ENCODE measurements around the gene RGR. TPM values are rescaled to one million over a fixed set of nuclear protein-coding genes. Genes with fewer than 3 reads are reported as not detected.

RGR gene
- total and polyA plus RNA-seq, 4 experiments from 2014 or later: not detected

DNA sequence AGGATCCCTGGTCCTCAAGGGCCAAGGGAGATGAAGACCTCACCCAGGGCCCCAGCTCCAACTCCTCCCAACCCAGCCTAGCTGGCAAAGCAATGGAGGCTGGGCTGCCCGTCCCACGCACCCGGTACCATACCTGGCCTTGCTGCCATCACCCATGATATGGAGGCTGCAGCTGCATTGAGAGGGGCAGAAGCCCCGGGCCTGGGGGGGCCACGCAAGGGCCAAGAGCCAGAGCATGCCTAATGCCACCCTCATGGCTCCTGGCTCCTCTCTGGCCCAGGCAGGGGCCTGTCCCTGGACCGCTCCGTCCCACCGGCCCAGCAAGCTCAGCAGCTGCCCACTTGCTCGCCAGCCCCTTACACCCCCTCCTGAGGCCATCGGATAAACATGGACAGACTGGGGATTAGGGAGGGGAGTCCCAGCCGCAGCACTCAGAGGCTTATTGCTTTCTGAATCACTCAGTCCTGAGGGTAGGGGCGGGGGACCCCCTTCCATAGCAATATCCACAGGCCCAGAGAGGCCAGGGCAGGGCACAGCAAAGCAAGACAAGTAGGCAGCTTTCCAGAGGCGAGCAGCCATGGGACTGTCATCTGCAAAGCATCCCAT lies 3.6 kb upstream of the RGR start, which contains the start of gene LRIT1:
Gene LRIT1, minus strand, starts transcription at position 362 of the 606 bp plus-strand sequence. Its CDS starts 107 bp downstream, at position 255.
- Histone ChIP-seq H3K4me3 (ENCODE audit: low read length in 2 of 2) (no peak within 1 kb of the TSS), H3K27ac (ENCODE audit: low read depth, low read length) (no peak within 1 kb of the TSS), H3K9me3 (ENCODE audit: control insufficient read depth in 1 of 2, low read length in 2 of 2) (no peaks in the 10 kb centered on the region), H3K27me3 (ENCODE audit: insufficient read depth, low read length) (no peaks in the 10 kb centered on the region), H3K4me1 (ENCODE audit: insufficient read depth, low read length) (no peaks in the 10 kb centered on the region), H3K36me3 (ENCODE audit: insufficient read depth, low read length) (no peaks in the 10 kb centered on the region)
- no peaks in the 10 kb centered on the region for H3K36me3 Mint-ChIP-seq
- no peak within 1 kb of the TSS for H3K4me3 Mint-ChIP-seq
- H3K27me3 Mint-ChIP-seq: peaks cover 4 to 10% of the 10 kb centered on the region in 2 donors
- ChIA-PET CTCF (ENCODE audit: partially characterized antibody) (interaction anchor here (1.1 kb wide), 1 partner anchor 296 kb away, joined by 3 read pairs; no protein-coding TSS in a partner anchor), POLR2A (ENCODE audit: partially characterized antibody) (no interaction called here)
- no peaks in the 10 kb centered on the region for H3K4me1 Mint-ChIP-seq
- H3K9me3 Mint-ChIP-seq: peaks cover 0 to 1% (median 0%) of the 10 kb centered on the region in 8 donors
- H3K27ac Mint-ChIP-seq: peak within 1 kb of the TSS in 1 of 7 donors; percentile 32
- DNase-seq: no peak
- intact Hi-C loops (cut with micrococcal nuclease): no loop called here

DNA sequence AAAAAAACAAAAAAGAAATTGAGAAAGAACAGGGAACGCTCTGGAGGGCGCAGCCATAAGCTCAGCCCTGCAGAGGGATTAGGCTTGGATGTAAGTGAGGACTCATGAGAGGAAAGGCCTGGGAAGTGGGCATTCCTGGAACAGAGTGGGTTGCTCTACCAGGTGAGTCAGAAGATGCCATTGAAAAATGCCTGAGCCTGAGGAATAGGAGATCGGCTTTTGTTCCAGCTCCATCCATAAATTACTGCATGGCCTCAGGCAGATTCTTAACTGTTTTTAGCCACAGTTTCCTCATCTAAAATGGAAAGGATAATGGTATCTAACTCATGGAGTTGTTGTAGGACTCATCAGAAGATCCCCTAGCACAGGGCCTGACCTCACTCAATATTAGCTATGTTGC lies 1.1 kb upstream of the RGR start:
- no peaks in the 10 kb centered on the region for H3K4me1 ChIP-seq (ENCODE audit: insufficient read depth, low read length)
- no peak overlapping the region for H3K27ac Mint-ChIP-seq
- ChIA-PET CTCF (ENCODE audit: partially characterized antibody) (interaction anchor here (1.2 to 1.5 kb wide), 2 partner anchors 13 to 21 kb away, joined by 3 to 4 read pairs; no protein-coding TSS in a partner anchor), POLR2A (ENCODE audit: partially characterized antibody) (no interaction called here)
- no peak overlapping the region for H3K4me3 ChIP-seq (ENCODE audit: low read length in 2 of 2)
- H3K4me3 Mint-ChIP-seq: no peak overlapping the region
- intact Hi-C loops (cut with micrococcal nuclease): no loop called here
- H3K36me3 Mint-ChIP-seq: no peaks in the 10 kb centered on the region
- no peaks in the 10 kb centered on the region for H3K27me3 ChIP-seq (ENCODE audit: insufficient read depth, low read length)
- no peaks in the 10 kb centered on the region for H3K36me3 ChIP-seq (ENCODE audit: insufficient read depth, low read length)
- peaks cover 0 to under 1% (median 0%) of the 10 kb centered on the region in 8 donors for H3K9me3 Mint-ChIP-seq
- no peak overlapping the region for H3K27ac ChIP-seq (ENCODE audit: low read depth, low read length)
- no peaks in the 10 kb centered on the region for H3K4me1 Mint-ChIP-seq
- peaks cover 0 to 4% of the 10 kb centered on the region in 2 donors for H3K27me3 Mint-ChIP-seq
- DNase-seq: no peak
- no peaks in the 10 kb centered on the region for H3K9me3 ChIP-seq (ENCODE audit: control insufficient read depth in 1 of 2, low read length in 2 of 2)

DNA sequence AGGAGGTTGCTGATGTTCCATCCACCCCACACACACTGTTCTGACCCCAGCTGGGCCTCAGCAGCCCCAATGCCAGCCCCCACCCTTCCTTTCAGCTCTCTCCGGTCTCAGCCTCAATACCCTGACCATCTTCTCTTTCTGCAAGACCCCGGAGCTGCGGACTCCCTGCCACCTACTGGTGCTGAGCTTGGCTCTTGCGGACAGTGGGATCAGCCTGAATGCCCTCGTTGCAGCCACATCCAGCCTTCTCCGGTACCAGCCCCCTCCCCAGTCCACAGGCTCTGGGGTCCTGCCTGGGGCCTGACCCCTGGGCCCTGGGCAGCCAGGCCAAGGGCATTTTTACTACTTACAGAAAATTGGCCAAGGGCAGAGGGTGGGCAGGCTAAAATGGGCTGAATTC lies 2.6 kb downstream of the RGR start:
- H3K4me1 ChIP-seq (ENCODE audit: insufficient read depth, low read length): no peaks in the 10 kb centered on the region
- Mint-ChIP-seq H3K27ac (no peak overlapping the region), H3K4me1 (no peaks in the 10 kb centered on the region), H3K36me3 (no peaks in the 10 kb centered on the region), H3K4me3 (peak overlapping the region in 1 of 8 donors; percentile 47), H3K27me3 (peaks cover 0 to 7% of the 10 kb centered on the region in 2 donors), H3K9me3 (peaks cover 0 to 6% (median 0%) of the 10 kb centered on the region in 8 donors)
- H3K36me3 ChIP-seq (ENCODE audit: insufficient read depth, low read length): no peaks in the 10 kb centered on the region
- H3K27ac ChIP-seq (ENCODE audit: low read depth, low read length): no peak overlapping the region
- H3K4me3 ChIP-seq (ENCODE audit: low read length in 2 of 2): no peak overlapping the region
- no peak for DNase-seq
- H3K27me3 ChIP-seq (ENCODE audit: insufficient read depth, low read length): no peaks in the 10 kb centered on the region
- CTCF ChIA-PET (ENCODE audit: partially characterized antibody): interaction anchor here (1.0 to 1.5 kb wide), 3 partner anchors 17 to 293 kb away, joined by 4 read pairs; no protein-coding TSS in a partner anchor
- intact Hi-C loops (cut with micrococcal nuclease): no loop called here
- POLR2A ChIA-PET (ENCODE audit: partially characterized antibody): no interaction called here
- no peaks in the 10 kb centered on the region for H3K9me3 ChIP-seq (ENCODE audit: control insufficient read depth in 1 of 2, low read length in 2 of 2)

DNA sequence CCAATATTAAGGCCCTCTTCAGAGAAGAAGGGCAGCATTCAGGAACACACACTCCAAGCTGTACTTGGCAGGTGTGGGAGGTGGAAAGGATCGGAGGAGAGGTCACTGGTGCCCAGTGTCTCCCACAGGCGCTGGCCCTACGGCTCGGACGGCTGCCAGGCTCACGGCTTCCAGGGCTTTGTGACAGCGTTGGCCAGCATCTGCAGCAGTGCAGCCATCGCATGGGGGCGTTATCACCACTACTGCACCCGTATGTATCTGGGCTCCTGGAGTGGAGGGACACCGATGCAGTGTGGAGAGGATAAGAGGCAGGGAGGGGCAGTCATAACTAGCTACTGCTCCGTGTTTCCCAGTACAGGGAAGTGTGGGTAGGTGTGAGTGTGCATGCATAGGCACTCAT lies 3.9 kb downstream of the RGR start:
- no peak overlapping the region for H3K27ac Mint-ChIP-seq
- no peak overlapping the region for H3K4me3 ChIP-seq (ENCODE audit: low read length in 2 of 2)
- no peak overlapping the region for H3K27ac ChIP-seq (ENCODE audit: low read depth, low read length)
- no peak for DNase-seq
- H3K9me3 ChIP-seq (ENCODE audit: control insufficient read depth in 1 of 2, low read length in 2 of 2): no peaks in the 10 kb centered on the region
- H3K4me1 Mint-ChIP-seq: no peaks in the 10 kb centered on the region
- H3K4me3 Mint-ChIP-seq: no peak overlapping the region
- no peaks in the 10 kb centered on the region for H3K36me3 Mint-ChIP-seq
- H3K27me3 Mint-ChIP-seq: peaks cover 0 to 7% of the 10 kb centered on the region in 2 donors
- ChIA-PET POLR2A (ENCODE audit: partially characterized antibody) (no interaction called here), CTCF (ENCODE audit: partially characterized antibody) (no interaction called here)
- intact Hi-C loops (cut with micrococcal nuclease): no loop called here
- H3K9me3 Mint-ChIP-seq: peaks cover 0 to 6% (median 0%) of the 10 kb centered on the region in 8 donors
- no peaks in the 10 kb centered on the region for H3K27me3 ChIP-seq (ENCODE audit: insufficient read depth, low read length)
- no peaks in the 10 kb centered on the region for H3K4me1 ChIP-seq (ENCODE audit: insufficient read depth, low read length)
- no peaks in the 10 kb centered on the region for H3K36me3 ChIP-seq (ENCODE audit: insufficient read depth, low read length)

DNA sequence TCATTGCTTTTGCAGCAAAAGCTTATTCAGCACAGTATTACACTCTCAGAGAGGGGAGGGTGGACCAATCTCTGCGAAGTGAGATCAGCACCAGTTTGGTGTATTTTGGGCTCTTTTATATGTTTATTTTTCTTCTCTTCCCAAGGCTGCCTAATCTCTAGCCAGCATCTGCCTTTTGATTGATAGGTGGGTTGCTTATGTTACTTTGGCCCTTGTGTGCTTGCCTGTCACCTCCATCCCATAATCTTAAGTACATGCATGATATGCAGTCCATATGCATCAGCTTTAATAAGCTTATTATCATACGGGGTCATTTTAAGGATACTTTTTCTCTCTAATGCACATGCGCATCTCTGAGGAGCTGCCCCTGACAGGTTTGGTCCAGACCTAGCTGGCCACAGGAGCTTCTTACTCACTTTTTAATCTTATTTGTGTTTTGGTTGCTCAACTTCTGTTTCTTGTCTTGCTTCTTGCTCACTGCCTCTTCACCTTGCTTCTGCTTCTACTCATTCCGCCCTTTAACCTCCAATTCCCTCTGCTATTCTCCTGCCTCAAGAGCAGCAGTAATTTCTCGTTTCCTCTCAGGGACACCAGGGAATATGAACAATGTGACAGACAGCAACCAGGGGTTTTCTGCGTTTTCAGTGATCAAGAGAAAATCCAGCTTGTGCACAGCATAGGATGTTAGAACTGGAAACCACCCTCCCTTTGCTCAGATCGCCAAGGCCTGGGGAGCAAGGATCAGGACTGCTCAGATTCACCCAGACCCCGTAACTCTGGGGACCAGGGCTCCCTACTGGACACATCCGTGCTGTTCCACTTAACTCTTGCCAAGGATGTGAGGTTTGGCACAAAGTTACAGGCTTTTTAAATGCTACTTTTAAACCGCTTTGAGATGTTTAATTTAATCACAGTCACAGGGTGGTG lies 10.0 kb downstream of the RGR start:
- intact Hi-C loops (cut with micrococcal nuclease): no loop called here
- H3K36me3 ChIP-seq (ENCODE audit: insufficient read depth, low read length): no peaks in the 10 kb centered on the region
- H3K27me3 ChIP-seq (ENCODE audit: insufficient read depth, low read length): no peaks in the 10 kb centered on the region
- no peak overlapping the region for H3K4me3 Mint-ChIP-seq
- H3K9me3 ChIP-seq (ENCODE audit: control insufficient read depth in 1 of 2, low read length in 2 of 2): no peaks in the 10 kb centered on the region
- no peak overlapping the region for H3K4me3 ChIP-seq (ENCODE audit: low read length in 2 of 2)
- ChIA-PET POLR2A (ENCODE audit: partially characterized antibody) (no interaction called here), CTCF (ENCODE audit: partially characterized antibody) (interaction anchor here (1.0 to 1.6 kb wide), 5 partner anchors 8 to 290 kb away, joined by 3 to 5 read pairs (median 3); no protein-coding TSS in a partner anchor)
- H3K4me1 Mint-ChIP-seq: peaks cover 2 to 11% (median 6%) of the 10 kb centered on the region in 4 donors
- no peak for DNase-seq
- no peak overlapping the region for H3K27ac ChIP-seq (ENCODE audit: low read depth, low read length)
- peaks cover 8 to 16% of the 10 kb centered on the region in 2 donors for H3K27me3 Mint-ChIP-seq
- no peaks in the 10 kb centered on the region for H3K36me3 Mint-ChIP-seq
- no peak overlapping the region for H3K27ac Mint-ChIP-seq
- no peaks in the 10 kb centered on the region for H3K4me1 ChIP-seq (ENCODE audit: insufficient read depth, low read length)
- H3K9me3 Mint-ChIP-seq: peaks cover 0 to 7% (median 0%) of the 10 kb centered on the region in 8 donors

DNA sequence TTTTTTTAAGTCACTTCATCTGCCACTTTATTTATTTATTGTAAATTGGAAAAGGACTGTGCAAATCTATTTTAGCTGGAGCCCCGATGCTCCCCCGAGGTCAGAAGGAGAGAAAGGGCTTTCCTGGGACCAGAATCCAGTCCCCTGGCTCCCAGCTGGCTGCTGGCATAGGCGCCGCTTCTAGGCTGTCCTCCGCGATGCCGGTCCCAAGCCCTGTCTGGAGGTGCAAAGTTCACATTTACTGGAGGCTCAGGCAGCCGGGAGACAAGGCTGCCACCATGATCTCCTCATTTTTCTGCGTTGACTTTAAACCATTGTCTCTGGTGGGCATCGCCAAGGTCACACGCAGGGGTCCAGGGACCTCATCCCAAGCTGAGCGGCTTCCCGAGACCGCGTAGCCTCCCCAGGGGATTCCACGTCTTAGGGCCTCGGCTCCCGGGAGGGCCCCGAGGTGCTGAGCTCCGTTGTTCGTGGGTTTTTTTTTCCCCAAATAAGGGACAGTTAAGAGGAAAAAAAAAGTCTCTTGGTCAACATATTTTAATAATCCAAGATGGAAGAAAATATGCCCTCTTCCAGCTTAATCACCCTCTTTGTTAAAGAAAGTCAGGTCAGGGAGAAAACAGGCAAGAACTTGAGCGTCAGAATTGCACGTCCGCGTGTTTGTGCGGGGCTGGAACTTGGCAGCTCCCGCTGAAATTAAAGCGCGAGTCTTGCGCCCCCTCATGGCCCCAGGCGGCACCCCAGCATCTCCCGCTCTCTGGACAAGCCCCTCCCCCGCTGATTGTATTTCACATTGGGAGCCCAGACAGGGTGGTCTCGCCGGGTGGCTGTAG lies 11.9 kb downstream of the RGR start:
- ChIA-PET CTCF (ENCODE audit: partially characterized antibody) (interaction anchor here (0.8 to 2.5 kb wide), 8 partner anchors 8 to 284 kb away, joined by 3 to 12 read pairs (median 6); partner anchors contain the start of gene GHITM), POLR2A (ENCODE audit: partially characterized antibody) (no interaction called here)
- Histone ChIP-seq H3K27me3 (ENCODE audit: insufficient read depth, low read length) (no peaks in the 10 kb centered on the region), H3K4me1 (ENCODE audit: insufficient read depth, low read length) (no peaks in the 10 kb centered on the region), H3K27ac (ENCODE audit: low read depth, low read length) (no peak overlapping the region), H3K9me3 (ENCODE audit: control insufficient read depth in 1 of 2, low read length in 2 of 2) (no peaks in the 10 kb centered on the region), H3K36me3 (ENCODE audit: insufficient read depth, low read length) (no peaks in the 10 kb centered on the region), H3K4me3 (ENCODE audit: low read length in 2 of 2) (no peak overlapping the region)
- Mint-ChIP-seq H3K9me3 (peaks cover 0 to 2% (median 0%) of the 10 kb centered on the region in 8 donors), H3K36me3 (no peaks in the 10 kb centered on the region), H3K4me1 (peaks cover 2 to 11% (median 6%) of the 10 kb centered on the region in 4 donors), H3K27ac (no peak overlapping the region), H3K4me3 (peak overlapping the region in 1 of 8 donors; percentile 33), H3K27me3 (peaks cover 9 to 21% of the 10 kb centered on the region in 2 donors)
- peak in 3 of 5 donors; percentile 16 to 20 (median 16) for DNase-seq
- intact Hi-C loops (cut with micrococcal nuclease): no loop called here

All from CD4-positive, alpha-beta memory T cell (primary cell).